Measurements from ENCODE around the gene RBCK1. TPM values are rescaled to one million over a fixed set of nuclear protein-coding genes. Genes with fewer than 3 reads are reported as not detected.
"Not testable (repeated sequence)": the region's sequence is repeated elsewhere in the genome, so short reads cannot be mapped to it uniquely, and the experiment has no call there.

Gene RBCK1
- total RNA-seq, 1 experiment from 2014 or later: 111 TPM

DNA sequence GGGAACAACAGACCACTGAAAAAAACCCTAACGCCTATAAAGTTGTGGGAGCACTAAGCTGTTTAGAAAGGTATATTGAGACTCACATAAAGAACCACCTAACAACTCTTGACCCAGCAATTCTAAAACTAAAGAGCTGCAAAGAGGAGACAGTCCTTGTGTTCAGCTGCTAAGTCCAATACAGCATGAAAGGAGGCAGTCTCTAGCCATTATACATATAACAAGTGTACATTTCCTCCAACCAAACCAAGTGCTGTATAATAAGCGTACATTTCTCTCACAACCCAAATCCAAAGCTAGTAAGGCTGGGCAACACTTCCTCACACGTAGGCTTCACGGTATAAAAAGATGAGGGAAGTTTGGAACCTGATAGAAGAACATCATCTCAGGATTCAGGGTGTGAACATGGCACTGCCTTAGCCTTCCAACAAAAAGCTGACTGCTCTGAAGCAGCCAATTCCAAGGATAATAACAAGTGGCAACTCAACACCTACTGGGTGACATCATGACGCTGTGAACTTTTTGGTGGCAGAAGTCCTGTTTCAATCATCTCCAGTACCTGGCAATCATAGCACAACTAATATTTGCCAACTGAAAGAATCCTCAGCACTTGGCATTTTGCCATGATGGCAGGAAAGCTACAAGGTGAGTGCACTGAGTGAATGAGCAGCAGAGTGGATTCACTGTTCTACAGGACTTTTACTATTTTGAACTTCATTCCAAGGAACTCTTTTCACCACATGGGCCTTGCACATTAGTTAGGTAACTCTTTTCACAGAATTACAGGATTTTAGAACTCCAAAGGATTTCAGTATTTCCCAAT lies 37.6 kb downstream of the RBCK1 start:
- Histone ChIP-seq H3K9me3 (no peaks in the 10 kb centered on the region), H3K4me1 (no peaks in the 10 kb centered on the region), H3K36me3 (ENCODE audit: control insufficient read depth, insufficient read depth, low read length) (peaks cover 3% of the 10 kb centered on the region), H3K27me3 (replicated peaks; ENCODE audit: control insufficient read depth, insufficient read depth, low read length) (no peaks in the 10 kb centered on the region), H3K4me3 (ENCODE audit: low read depth, low read length) (no peak overlapping the region)
- no peak overlapping the region for H3K4me3 Mint-ChIP-seq (ENCODE audit: unreplicated experiment)
- no peak for DNase-seq
- H3K27ac Mint-ChIP-seq (ENCODE audit: unreplicated experiment): no peak overlapping the region
- CTCF ChIA-PET: interaction anchor here (0.6 to 2.5 kb wide), 2 partner anchors 14 to 74 kb away, joined by 4 to 5 read pairs; no protein-coding TSS in a partner anchor
- intact Hi-C loops (cut with micrococcal nuclease; ENCODE audit: unreplicated experiment): no loop called here
- no peaks in the 10 kb centered on the region for H3K9me3 Mint-ChIP-seq (ENCODE audit: unreplicated experiment)
- POLR2A ChIA-PET: interaction anchor here (0.6 kb wide), 1 partner anchor 38 kb away, joined by 3 read pairs; no protein-coding TSS in a partner anchor
- no peaks in the 10 kb centered on the region for H3K27me3 Mint-ChIP-seq (ENCODE audit: insufficient read depth, unreplicated experiment)
- H3K4me1 Mint-ChIP-seq (ENCODE audit: low read depth, unreplicated experiment): no peaks in the 10 kb centered on the region
- peaks cover 83% of the 10 kb centered on the region for H3K36me3 Mint-ChIP-seq (ENCODE audit: insufficient read depth, unreplicated experiment)
- TF ChIP-seq, protein P1, sequence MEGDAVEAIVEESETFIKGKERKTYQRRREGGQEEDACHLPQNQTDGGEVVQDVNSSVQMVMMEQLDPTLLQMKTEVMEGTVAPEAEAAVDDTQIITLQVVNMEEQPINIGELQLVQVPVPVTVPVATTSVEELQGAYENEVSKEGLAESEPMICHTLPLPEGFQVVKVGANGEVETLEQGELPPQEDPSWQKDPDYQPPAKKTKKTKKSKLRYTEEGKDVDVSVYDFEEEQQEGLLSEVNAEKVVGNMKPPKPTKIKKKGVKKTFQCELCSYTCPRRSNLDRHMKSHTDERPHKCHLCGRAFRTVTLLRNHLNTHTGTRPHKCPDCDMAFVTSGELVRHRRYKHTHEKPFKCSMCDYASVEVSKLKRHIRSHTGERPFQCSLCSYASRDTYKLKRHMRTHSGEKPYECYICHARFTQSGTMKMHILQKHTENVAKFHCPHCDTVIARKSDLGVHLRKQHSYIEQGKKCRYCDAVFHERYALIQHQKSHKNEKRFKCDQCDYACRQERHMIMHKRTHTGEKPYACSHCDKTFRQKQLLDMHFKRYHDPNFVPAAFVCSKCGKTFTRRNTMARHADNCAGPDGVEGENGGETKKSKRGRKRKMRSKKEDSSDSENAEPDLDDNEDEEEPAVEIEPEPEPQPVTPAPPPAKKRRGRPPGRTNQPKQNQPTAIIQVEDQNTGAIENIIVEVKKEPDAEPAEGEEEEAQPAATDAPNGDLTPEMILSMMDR (IDR thresholded peaks at IDR 0.05; ENCODE audit: insufficient read depth in 1 of 2, low read depth in 1 of 2, low read length in 1 of 2, severe bottlenecking in 1 of 2, unreplicated experiment in 1 of 2): no peak
- BruUV-seq (replicated peaks): no TSS peak

DNA sequence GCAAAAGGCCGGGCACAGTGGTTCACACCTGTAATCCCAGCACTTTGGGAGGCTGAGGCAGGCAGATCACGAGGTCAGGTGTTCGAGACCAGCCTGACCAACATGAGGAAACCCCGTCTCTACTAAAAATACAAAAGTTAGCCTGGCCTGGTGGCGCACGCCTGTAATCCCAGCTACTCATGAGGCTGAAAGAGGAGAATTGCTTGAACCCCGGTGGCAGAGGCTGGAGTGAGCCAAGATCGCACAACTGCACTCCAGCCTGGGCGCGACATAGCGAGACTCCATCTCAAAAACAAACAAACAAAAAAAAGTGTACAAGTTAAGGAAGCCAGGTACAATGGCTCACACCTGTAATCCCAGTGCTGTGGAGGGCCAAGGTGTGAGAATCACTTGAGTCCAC lies 43.9 kb downstream of the RBCK1 start:
- H3K36me3 Mint-ChIP-seq (ENCODE audit: insufficient read depth, unreplicated experiment): peaks cover 44% of the 10 kb centered on the region
- DNase-seq; intact Hi-C loops (cut with micrococcal nuclease; ENCODE audit: unreplicated experiment); H3K27me3 Mint-ChIP-seq (ENCODE audit: insufficient read depth, unreplicated experiment); BruUV-seq (replicated peaks); H3K4me3 ChIP-seq (ENCODE audit: low read depth, low read length); H3K4me1 ChIP-seq; H3K4me3 Mint-ChIP-seq (ENCODE audit: unreplicated experiment); H3K9me3 ChIP-seq; H3K27me3 ChIP-seq (replicated peaks; ENCODE audit: control insufficient read depth, insufficient read depth, low read length); H3K36me3 ChIP-seq (ENCODE audit: control insufficient read depth, insufficient read depth, low read length); H3K4me1 Mint-ChIP-seq (ENCODE audit: low read depth, unreplicated experiment); H3K9me3 Mint-ChIP-seq (ENCODE audit: unreplicated experiment); H3K27ac Mint-ChIP-seq (ENCODE audit: unreplicated experiment): not testable (repeated sequence)
- CTCF ChIA-PET: interaction anchor here (0.6 kb wide), 1 partner anchor 132 kb away, joined by 3 read pairs; no protein-coding TSS in a partner anchor
- POLR2A ChIA-PET: interaction anchor here (0.6 kb wide), 1 partner anchor 940 kb away, joined by 3 read pairs; no protein-coding TSS in a partner anchor

DNA sequence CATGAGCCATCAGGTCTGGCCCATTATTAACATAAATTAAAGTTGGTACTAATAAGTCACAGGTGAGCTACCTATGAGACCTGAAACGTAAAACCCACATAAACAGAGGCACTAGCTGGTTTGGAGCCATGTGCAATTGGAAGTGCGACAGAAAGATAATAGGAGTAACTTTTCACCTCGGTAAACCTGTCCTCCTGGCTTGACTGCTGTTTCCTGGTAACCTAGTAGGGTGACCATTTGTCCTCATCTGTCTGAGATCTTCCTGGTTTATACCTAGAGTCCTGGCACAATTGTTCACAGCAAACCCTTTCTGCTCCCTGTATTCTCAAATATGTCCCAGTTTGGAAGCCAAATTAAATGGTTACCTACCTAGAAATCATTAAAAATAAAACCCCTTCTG lies 46.9 kb downstream of the RBCK1 start:
- ChIA-PET POLR2A (no interaction called here), CTCF (no interaction called here)
- no peaks in the 10 kb centered on the region for H3K27me3 Mint-ChIP-seq (ENCODE audit: insufficient read depth, unreplicated experiment)

More for the DNA sequence above, 46.9 kb downstream of the RBCK1 start:
- H3K27me3 ChIP-seq (replicated peaks; ENCODE audit: control insufficient read depth, insufficient read depth, low read length): no peaks in the 10 kb centered on the region
- BruUV-seq (replicated peaks): no TSS peak
- intact Hi-C loops (cut with micrococcal nuclease; ENCODE audit: unreplicated experiment): no loop called here
- H3K36me3 ChIP-seq (ENCODE audit: control insufficient read depth, insufficient read depth, low read length): no peaks in the 10 kb centered on the region
- no peak for DNase-seq
- Mint-ChIP-seq H3K9me3 (ENCODE audit: unreplicated experiment) (no peaks in the 10 kb centered on the region), H3K27ac (ENCODE audit: unreplicated experiment) (no peak overlapping the region), H3K36me3 (ENCODE audit: insufficient read depth, unreplicated experiment) (peaks cover 18% of the 10 kb centered on the region), H3K4me1 (ENCODE audit: low read depth, unreplicated experiment) (peaks cover 2% of the 10 kb centered on the region), H3K4me3 (ENCODE audit: unreplicated experiment) (no peak overlapping the region)
- no peak overlapping the region for H3K4me3 ChIP-seq (ENCODE audit: low read depth, low read length)
- TF ChIP-seq, protein P1 (IDR thresholded peaks at IDR 0.05; ENCODE audit: insufficient read depth in 1 of 2, low read depth in 1 of 2, low read length in 1 of 2, severe bottlenecking in 1 of 2, unreplicated experiment in 1 of 2): no peak
- H3K4me1 ChIP-seq: no peaks in the 10 kb centered on the region
- no peaks in the 10 kb centered on the region for H3K9me3 ChIP-seq
